ENCODE data around the gene RAMP2. TPM values are rescaled to one million over a fixed set of nuclear protein-coding genes. Genes with fewer than 3 reads are reported as not detected.
A peak's percentile ranks its signal among the peaks of the same experiment; 100 is the strongest.
"Not testable (repeated sequence)": the region's sequence is repeated elsewhere in the genome, so short reads cannot be mapped to it uniquely, and the experiment has no call there.

The RAMP2 gene
- total RNA-seq, 4 donors from 2014 or later: 18.6 to 55.3 (median 25.7) TPM

DNA sequence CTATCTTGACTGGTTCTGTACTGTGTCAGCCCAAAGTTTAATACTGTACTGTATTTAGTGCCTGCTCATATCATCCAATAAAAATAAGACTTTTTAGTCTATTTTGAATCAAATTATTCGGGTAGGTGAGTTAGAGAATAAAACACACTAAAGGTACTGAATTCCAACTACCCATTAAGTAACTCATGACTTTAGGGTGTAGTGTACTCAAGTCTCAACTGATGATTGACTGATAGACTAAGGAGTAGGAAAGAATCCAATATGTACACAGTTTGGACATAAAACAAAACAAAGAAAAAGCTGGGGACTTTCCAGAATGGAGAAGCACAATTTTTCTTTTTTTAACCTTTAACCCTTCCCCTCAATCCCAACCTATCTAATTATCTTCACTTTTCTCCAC lies 20.3 kb upstream of the RAMP2 start:
- Histone ChIP-seq H3K4me3 (replicated peaks in 1 of 3) (no peak overlapping the region), H3K36me3 (no peaks in the 10 kb centered on the region), H3K4me1 (peaks cover 10 to 29% of the 10 kb centered on the region in 2 donors), H3K27me3 (no peaks in the 10 kb centered on the region), H3K9me3 (no peaks in the 10 kb centered on the region), H3K27ac (no peak overlapping the region)
- TF ChIP-seq POLR2A (IDR thresholded peaks at IDR 0.05): no peak
- TF ChIP-seq, protein P1, sequence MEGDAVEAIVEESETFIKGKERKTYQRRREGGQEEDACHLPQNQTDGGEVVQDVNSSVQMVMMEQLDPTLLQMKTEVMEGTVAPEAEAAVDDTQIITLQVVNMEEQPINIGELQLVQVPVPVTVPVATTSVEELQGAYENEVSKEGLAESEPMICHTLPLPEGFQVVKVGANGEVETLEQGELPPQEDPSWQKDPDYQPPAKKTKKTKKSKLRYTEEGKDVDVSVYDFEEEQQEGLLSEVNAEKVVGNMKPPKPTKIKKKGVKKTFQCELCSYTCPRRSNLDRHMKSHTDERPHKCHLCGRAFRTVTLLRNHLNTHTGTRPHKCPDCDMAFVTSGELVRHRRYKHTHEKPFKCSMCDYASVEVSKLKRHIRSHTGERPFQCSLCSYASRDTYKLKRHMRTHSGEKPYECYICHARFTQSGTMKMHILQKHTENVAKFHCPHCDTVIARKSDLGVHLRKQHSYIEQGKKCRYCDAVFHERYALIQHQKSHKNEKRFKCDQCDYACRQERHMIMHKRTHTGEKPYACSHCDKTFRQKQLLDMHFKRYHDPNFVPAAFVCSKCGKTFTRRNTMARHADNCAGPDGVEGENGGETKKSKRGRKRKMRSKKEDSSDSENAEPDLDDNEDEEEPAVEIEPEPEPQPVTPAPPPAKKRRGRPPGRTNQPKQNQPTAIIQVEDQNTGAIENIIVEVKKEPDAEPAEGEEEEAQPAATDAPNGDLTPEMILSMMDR (IDR thresholded peaks at IDR 0.05): no peak
- intact Hi-C loops (cut with DNase I): no loop called here
- DNase-seq: no peak
- WGBS, 2 donors: 68 to 81% methylated on average over 1 of the region's 1 CpG

DNA sequence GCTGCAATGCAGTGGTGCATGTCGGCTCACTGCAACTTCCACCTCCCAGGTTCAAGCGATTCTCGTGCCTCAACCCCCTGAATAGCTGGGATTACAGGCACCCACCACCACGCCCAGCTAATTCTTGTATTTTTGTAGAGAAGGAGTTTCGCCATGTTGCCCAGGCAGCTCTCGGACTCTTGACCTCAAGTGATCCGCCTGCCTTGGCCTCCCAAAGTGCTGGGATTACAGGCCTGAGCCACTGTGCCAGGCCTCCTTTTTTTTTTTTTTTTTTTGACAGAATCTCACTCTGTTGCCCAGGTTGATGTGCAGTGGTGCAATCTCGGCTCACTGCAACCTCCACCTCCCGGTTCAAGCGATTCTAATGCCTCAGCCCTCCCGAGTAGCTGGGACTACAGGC lies 18.1 kb upstream of the RAMP2 start:
- peaks cover 10 to 24% of the 10 kb centered on the region in 2 donors for H3K4me1 ChIP-seq
- H3K4me3 ChIP-seq (replicated peaks in 1 of 3); H3K36me3 ChIP-seq; H3K9me3 ChIP-seq; intact Hi-C loops (cut with DNase I); H3K27me3 ChIP-seq: not testable (repeated sequence)
- 63 to 70% methylated on average over 11 of the region's 11 CpGs for WGBS, 2 donors
- DNase-seq: peak; percentile 30 to 33
- peak overlapping the region in 1 of 3 donors; percentile 93 for H3K27ac ChIP-seq

DNA sequence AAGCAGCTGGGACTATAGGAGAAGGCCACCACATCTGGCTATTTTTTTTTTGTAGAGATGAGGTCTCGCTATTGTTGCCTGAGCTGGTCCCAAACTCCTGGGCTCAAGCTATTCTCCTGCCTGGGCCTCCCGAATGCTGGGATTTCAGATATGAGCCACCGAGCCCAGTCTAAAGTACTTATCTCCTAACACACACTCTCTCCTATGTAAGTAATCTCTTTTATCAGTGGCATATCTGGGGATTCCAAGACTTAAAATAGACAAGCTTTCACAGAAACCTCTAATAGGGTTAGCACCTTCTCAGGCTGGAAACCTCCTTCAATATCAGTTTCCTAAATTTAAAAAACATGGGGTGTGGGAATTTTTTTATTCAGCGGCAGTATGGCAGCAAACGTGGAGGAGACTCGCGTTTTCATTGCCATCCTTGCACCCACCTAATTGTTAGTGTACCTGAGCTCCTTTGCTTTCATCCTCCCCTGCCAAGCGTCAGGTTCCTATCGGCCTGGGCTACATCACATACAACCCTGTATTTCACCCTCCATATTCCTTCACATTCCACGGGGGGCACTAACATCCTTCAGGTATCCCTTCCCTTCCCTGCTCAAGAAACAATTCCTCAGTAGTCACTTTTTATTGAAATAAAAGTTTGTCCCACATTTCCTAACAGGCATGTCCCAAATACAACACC lies 17.3 kb upstream of the RAMP2 start:
- Histone ChIP-seq H3K4me1 (peaks cover 10 to 29% of the 10 kb centered on the region in 2 donors), H3K9me3 (no peaks in the 10 kb centered on the region), H3K4me3 (replicated peaks in 1 of 3) (peak overlapping the region; percentile 33 to 69 (median 58)), H3K36me3 (no peaks in the 10 kb centered on the region), H3K27me3 (no peaks in the 10 kb centered on the region), H3K27ac (peak overlapping the region; percentile 82 to 93 (median 92))
- WGBS, 2 donors: 50 to 54% methylated on average over 10 of the region's 10 CpGs
- TF ChIP-seq, protein P1 (IDR thresholded peaks at IDR 0.05): no peak
- no peak for TF ChIP-seq POLR2A (IDR thresholded peaks at IDR 0.05)
- DNase-seq: no peak
- intact Hi-C loops (cut with DNase I): no loop called here

DNA sequence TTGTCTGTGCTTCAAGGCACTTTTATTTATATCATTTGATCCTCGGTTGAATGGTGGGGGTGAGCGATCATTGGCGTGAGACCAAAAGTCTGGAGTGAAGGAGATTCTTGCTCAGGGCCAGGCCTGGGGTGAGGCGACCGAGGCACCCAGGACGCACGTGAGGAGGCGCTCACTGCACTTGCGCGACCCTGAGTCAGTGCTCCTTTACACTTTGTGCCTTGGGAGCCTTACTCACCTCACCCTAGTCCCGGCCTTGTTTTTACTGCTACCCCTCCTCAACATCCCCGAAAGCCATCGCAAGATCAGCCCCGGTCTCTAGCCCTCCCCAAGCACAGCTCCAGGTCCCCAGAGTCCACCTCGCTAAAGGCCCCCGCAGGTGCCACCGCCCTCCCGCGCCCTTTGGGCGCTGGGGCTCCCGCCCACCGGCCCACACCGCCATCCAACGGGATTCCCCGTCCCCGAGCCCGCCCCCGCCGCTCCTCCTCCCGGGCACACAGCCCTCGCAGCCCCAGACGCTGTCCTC lies 16.7 kb upstream of the RAMP2 start:
- Histone ChIP-seq H3K9me3 (no peaks in the 10 kb centered on the region), H3K36me3 (no peaks in the 10 kb centered on the region), H3K4me3 (replicated peaks in 1 of 3) (peak overlapping the region; percentile 33 to 69 (median 58)), H3K27me3 (no peaks in the 10 kb centered on the region), H3K4me1 (peaks cover 10 to 29% of the 10 kb centered on the region in 2 donors), H3K27ac (peak overlapping the region; percentile 82 to 93 (median 92))
- intact Hi-C loops (cut with DNase I): no loop called here
- DNase-seq: peak; percentile 84 to 86
- TF ChIP-seq, protein P1 (IDR thresholded peaks at IDR 0.05): peak in 1 of 6 experiments; percentile 1
- no peak for TF ChIP-seq POLR2A (IDR thresholded peaks at IDR 0.05)
- WGBS, 2 donors: 0 to 1% methylated on average over 20 to 24 of the region's 32 CpGs

DNA sequence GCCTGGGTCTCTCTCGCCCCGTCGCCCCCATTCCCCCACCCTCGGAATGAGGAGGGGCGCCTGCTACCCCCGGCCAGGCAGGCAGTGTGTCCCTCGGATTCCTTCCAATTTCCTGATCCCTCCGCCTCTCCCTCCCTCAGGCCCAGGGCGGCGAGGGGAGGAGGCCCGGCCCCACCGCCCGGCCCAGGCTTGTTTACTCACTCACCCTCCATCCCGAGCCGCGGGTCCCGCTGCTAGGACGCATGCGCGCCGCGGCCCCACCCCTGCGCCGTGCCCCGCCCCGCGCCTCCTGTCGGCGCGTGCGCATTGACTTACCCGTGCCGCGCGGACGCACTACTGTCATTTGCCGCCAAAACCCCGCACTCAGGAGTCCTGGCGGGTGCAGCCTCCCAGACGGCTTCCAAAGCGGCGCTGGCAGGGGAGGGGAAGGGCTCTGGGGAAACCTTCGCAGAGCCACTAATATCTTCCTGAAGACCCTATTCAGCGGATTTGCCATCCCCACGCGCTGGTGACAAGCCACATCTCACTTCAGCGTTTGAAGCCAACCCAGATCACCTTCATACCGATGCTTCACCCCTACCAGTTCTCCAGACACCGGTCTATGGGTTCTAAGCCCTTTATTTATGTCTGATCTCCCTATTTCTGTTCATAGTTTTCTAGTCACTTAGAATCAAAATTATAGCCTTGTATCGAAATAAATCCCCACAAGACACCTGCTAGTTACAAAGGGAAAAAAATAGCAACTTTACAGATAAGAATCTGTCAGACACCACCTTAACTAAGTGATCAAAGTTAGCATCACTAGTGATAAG lies 16.0 kb upstream of the RAMP2 start, which contains the start of gene EZH1:
EZH1 (minus strand) TSS at position 235 of the 812 bp plus-strand sequence. CDS start 16,099 bp downstream, outside the sequence.
- intact Hi-C loops (cut with DNase I): no loop called here
- 14 to 31% methylated on average over 10 to 23 of the region's 50 CpGs for WGBS, 2 donors
- Histone ChIP-seq H3K36me3 (no peaks in the 10 kb centered on the region), H3K9me3 (no peaks in the 10 kb centered on the region), H3K27ac (peak within 1 kb of the TSS; percentile 82 to 93 (median 92)), H3K27me3 (no peaks in the 10 kb centered on the region), H3K4me3 (replicated peaks in 1 of 3) (peak within 1 kb of the TSS; percentile 33 to 69 (median 58)), H3K4me1 (peaks cover 10 to 29% of the 10 kb centered on the region in 2 donors)
- TF ChIP-seq, protein P1 (IDR thresholded peaks at IDR 0.05): peak in 1 of 6 experiments; percentile 32
- peak; percentile 44 to 85 for TF ChIP-seq POLR2A (IDR thresholded peaks at IDR 0.05)
- DNase-seq: peak; percentile 86 to 89

Data from thyroid gland (tissue), 4 donors.